SK-N-SH (cell line): ENCODE measurements around the gene PLA2G7. TPM values are rescaled to one million over a fixed set of nuclear protein-coding genes. Genes with fewer than 3 reads are reported as not detected.

Experiments used
- CTCF ChIA-PET: fragments of 300-600, 350-600 bp; formaldehyde crosslinking; extraction: SDS; loops from one replicate; lab custom pipeline; 2021; lab: Yijun Ruan, JAX
- POLR2A ChIA-PET: fragments of 350-600 bp; sonication (Branson Sonifier 250); formaldehyde crosslinking; extraction: SDS; loops from one replicate; lab custom pipeline; 2020; ENCODE audit warnings: antibody characterized with exemption, inconsistent platforms; lab: Yijun Ruan, JAX
- DNase-seq: peaks from one replicate; pipeline ENCODE4 v3.0.0; 2012
- H2AFZ ChIP-seq: fragments of 200-600 bp; sonication (generic); 2 replicates; pipeline ENCODE4 v1.8.1; 2016; ENCODE audit warnings: antibody characterized with exemption, mild to moderate bottlenecking, low read depth
- H3F3A ChIP-seq: fragments of 200-600 bp; sonication (generic); replicated peaks from 2 replicates; pipeline ENCODE3; 2016; ENCODE audit warnings: antibody characterized with exemption, mild to moderate bottlenecking; ENCODE audit not compliant: insufficient read depth
- H3K27ac ChIP-seq, 2 experiments: fragments of 200-500 bp in 1 of 2; fragments of 200-600 bp in 1 of 2; sonication (Bioruptor generic) in 1 of 2; sonication (generic), shearing (Covaris generic) in 1 of 2; 2 replicates each; pipeline versions ENCODE4 v1.5.1 to v1.6.1; 2014 to 2016; ENCODE audit warnings: low read depth in 2 of 2, inconsistent platforms in 1 of 2, low read length in 1 of 2, mild to moderate bottlenecking in 1 of 2, mixed read lengths in 1 of 2
- H3K27me3 ChIP-seq: fragments of 200-600 bp; sonication (generic), shearing (Covaris generic); 2 replicates; pipeline ENCODE4 v1.6.1; 2016; ENCODE audit warnings: mixed run types; ENCODE audit not compliant: insufficient read depth
- H3K36me3 ChIP-seq, 2 experiments: fragments of 200-500 bp in 1 of 2; fragments of 200-600 bp in 1 of 2; sonication (Bioruptor generic) in 1 of 2; sonication (generic) in 1 of 2; replicated peaks in 1 of 2; 2 replicates each; pipeline versions ENCODE3 to v1.5.1; 2014 to 2016; ENCODE audit warnings: low read length in 1 of 2, mild to moderate bottlenecking in 1 of 2; ENCODE audit not compliant: insufficient read depth in 2 of 2, control insufficient read depth in 1 of 2
- H3K4me1 ChIP-seq, 2 experiments: fragments of 200-500 bp in 1 of 2; fragments of 200-600 bp in 1 of 2; sonication (Bioruptor generic) in 1 of 2; sonication (generic), shearing (Covaris generic) in 1 of 2; 2 replicates each; pipeline versions ENCODE4 v1.5.1 to v1.6.1; 2014 to 2016; ENCODE audit warnings: low read depth in 1 of 2, low read length in 1 of 2, mixed run types in 1 of 2; ENCODE audit not compliant: insufficient read depth in 2 of 2, control insufficient read depth in 1 of 2
- H3K4me2 ChIP-seq: fragments of 200-600 bp; sonication (generic), shearing (Covaris generic); 2 replicates; pipeline ENCODE4 v1.6.1; 2017; ENCODE audit warnings: mixed run types
- H3K4me3 ChIP-seq, 2 experiments: fragments of 200-500 bp in 1 of 2; fragments of 200-600 bp in 1 of 2; sonication (Bioruptor generic) in 1 of 2; sonication (generic), shearing (Covaris generic) in 1 of 2; 2 replicates each; pipeline versions ENCODE4 v1.5.1 to v1.8.1; 2014 to 2016; ENCODE audit warnings: low read depth in 2 of 2, inconsistent platforms in 1 of 2, low read length in 1 of 2, mild to moderate bottlenecking in 1 of 2, mixed read lengths in 1 of 2, moderate library complexity in 1 of 2
- H3K79me2 ChIP-seq: fragments of 200-600 bp; sonication (generic); 2 replicates; pipeline ENCODE4 v1.8.1; 2017; ENCODE audit warnings: mild to moderate bottlenecking; ENCODE audit not compliant: insufficient read depth
- H3K9ac ChIP-seq: fragments of 200-600 bp; sonication (generic); 2 replicates; pipeline ENCODE4 v1.6.1; 2017; ENCODE audit warnings: mixed run types
- H3K9me2 ChIP-seq: fragments of 200-600 bp; sonication (generic); 2 replicates; pipeline ENCODE4 v1.6.1; 2017; ENCODE audit warnings: mixed run types
- H3K9me3 ChIP-seq: fragments of 200-600 bp; sonication (generic); 2 replicates; pipeline ENCODE4 v1.6.1; 2017; ENCODE audit warnings: mixed run types, mild to moderate bottlenecking, moderate library complexity
- H4K20me1 ChIP-seq: fragments of 200-600 bp; sonication (generic); 2 replicates; pipeline ENCODE4 v1.6.1; 2017; ENCODE audit warnings: mild to moderate bottlenecking, mixed run types; ENCODE audit not compliant: insufficient read depth
- CTCF ChIP-seq: fragments of 200-600 bp; sonication (generic); IDR thresholded peaks from 2 replicates; pipeline ENCODE4 v1.6.1; 2017; ENCODE audit warnings: antibody characterized with exemption, mild to moderate bottlenecking, moderate library complexity
- ELF1 ChIP-seq: IDR thresholded peaks from 2 replicates; pipeline ENCODE4 v1.4.0; 2012
- FOXJ3 ChIP-seq: sonication (generic); formaldehyde crosslinking; IDR thresholded peaks from 2 replicates; pipeline ENCODE4 v1.5.1; 2020; ENCODE audit warnings: mild to moderate bottlenecking, missing genetic modification reagents
- FOXM1 ChIP-seq: IDR thresholded peaks from 2 replicates; pipeline ENCODE4 v1.4.0; 2012; ENCODE audit warnings: low read depth, mild to moderate bottlenecking
- IRF3 ChIP-seq: fragments of 150-350 bp; IDR thresholded peaks from 2 replicates; pipeline ENCODE4 v1.6.1; 2016; ENCODE audit warnings: mild to moderate bottlenecking, low read depth, low read length
- MXI1 ChIP-seq: IDR thresholded peaks from 2 replicates; pipeline ENCODE4 v1.6.1; 2012; ENCODE audit warnings: mild to moderate bottlenecking, low read depth, low read length, improper control_type of control experiment
- NFIC ChIP-seq: IDR thresholded peaks from 2 replicates; pipeline ENCODE4 v1.4.0; 2012; ENCODE audit warnings: borderline replicate concordance
- NRF1 ChIP-seq: IDR thresholded peaks from 2 replicates; pipeline ENCODE4 v1.6.1; 2012; ENCODE audit warnings: low read depth, mild to moderate bottlenecking, low read length
- POLR2AphosphoS5 ChIP-seq: IDR thresholded peaks from 2 replicates; pipeline ENCODE4 v1.6.1; 2012; ENCODE audit warnings: low read depth, low read length
- REST ChIP-seq: IDR thresholded peaks from 2 replicates; pipeline ENCODE4 v1.6.1; 2012; ENCODE audit warnings: mild to moderate bottlenecking, low read depth, low read length, moderate library complexity
- RXRA ChIP-seq: IDR thresholded peaks from 2 replicates; pipeline ENCODE4 v1.4.0; 2012; ENCODE audit warnings: low read depth, mild to moderate bottlenecking, borderline replicate concordance
- TAF1 ChIP-seq: IDR thresholded peaks from 2 replicates; pipeline ENCODE4 v1.6.1; 2012; ENCODE audit warnings: low read depth, mild to moderate bottlenecking, low read length, moderate library complexity, borderline replicate concordance
- YY1 ChIP-seq: IDR thresholded peaks from 2 replicates; pipeline ENCODE4 v1.4.0; 2012; ENCODE audit warnings: low read depth, mild to moderate bottlenecking
- ZBTB33 ChIP-seq: IDR thresholded peaks from 2 replicates; pipeline ENCODE4 v1.4.0; 2012; ENCODE audit warnings: low read depth, borderline replicate concordance
- WGBS: methylation state at CpG from one replicate; pipeline ENCODE4 v1.1.6; 2017; ENCODE audit warnings: low lambda C conversion rate; 5-methylcytosine and 5-hydroxymethylcytosine counted together
- polyA plus RNA-seq, 3 experiments: library from polyadenylated mRNA; depleted of rRNA; stranded (reverse); fragments of >200 nt; gene quantifications; 2 replicates each; pipeline ENCODE4 v1.2.3, GENCODE V29; 2012

PLA2G7 gene
- polyA plus RNA-seq, 1 of the 3 experiments (the other 2 are of a cell fraction) = not detected

GRCh38 chr6:46733341-46733801 is 1.8 kb downstream of the PLA2G7 start (continued):
- TF ChIP-seq IRF3 (no peak), FOXJ3 (no peak), NFIC (no peak), CTCF (no peak), TAF1 (no peak), NRF1 (no peak)
- TF ChIP-seq, all 33 proteins: peak for 0

- H4K20me1 ChIP-seq = no peaks in the 10 kb centered on the region
- H3F3A ChIP-seq = no peaks in the 10 kb centered on the region
- TF ChIP-seq ZBTB33 (no peak), ELF1 (no peak), NRF1 (no peak), TAF1 (no peak), MXI1 (no peak), POLR2AphosphoS5 (no peak), FOXM1 (no peak), RXRA (no peak), YY1 (no peak), REST (no peak)
- no peak overlapping the region for H3K4me3 ChIP-seq
- no peaks in the 10 kb centered on the region for H3K9me2 ChIP-seq
- H3K9ac ChIP-seq = no peak overlapping the region
- no peak overlapping the region for H3K4me2 ChIP-seq
- no peaks in the 10 kb centered on the region for H3K4me1 ChIP-seq
- H3K9me3 ChIP-seq = no peaks in the 10 kb centered on the region
- no peak for DNase-seq
- no peaks in the 10 kb centered on the region for H3K36me3 ChIP-seq
- POLR2A ChIA-PET = no interaction called here
- WGBS = 8% methylated on average over 4 of the region's 4 CpGs
- peaks cover 23% of the 10 kb centered on the region; the same call in 1 of the 2 replicates for H3K27me3 ChIP-seq
- CTCF ChIA-PET = no interaction called here
- H3K27ac ChIP-seq = no peak overlapping the region
- no peaks in the 10 kb centered on the region for H3K79me2 ChIP-seq
- no peak overlapping the region for H2AFZ ChIP-seq
Measured at GRCh38 chr6:46730921-46731461, 4.2 kb downstream of the PLA2G7 start.
